ENCODE data around the gene SRMS.

The SRMS gene

GRCh38 chr20:63501818-63502670, 45.5 kb downstream of the SRMS start:
- DNase-seq (ENCODE audit: low spot score) = peak; percentile 88

GRCh38 chr20:63500902-63501817, 46.4 kb downstream of the SRMS start:
- peak; percentile 52 for DNase-seq (ENCODE audit: low spot score)

GRCh38 chr20:63500151-63500901, 47.2 kb downstream of the SRMS start:
- no peak for DNase-seq (ENCODE audit: low spot score)

- DNase-seq (ENCODE audit: low spot score) = peak; percentile 40
Measured at GRCh38 chr20:63499338-63499969, 48.1 kb downstream of the SRMS start.

GRCh38 chr20:63498960-63499337, 48.6 kb downstream of the SRMS start, which contains the start of gene EEF1A2:
Gene EEF1A2, minus strand, starts transcription at chr20:63499083. Its CDS starts 1,320 bp downstream, at chr20:63497763.
- peak; percentile 63 for DNase-seq (ENCODE audit: low spot score)

GRCh38 chr20:63497946-63498935, 49.3 kb downstream of the SRMS start:
- DNase-seq (ENCODE audit: low spot score) = no peak

- no peak for DNase-seq (ENCODE audit: low spot score)
Measured at GRCh38 chr20:63497138-63497945, 50.2 kb downstream of the SRMS start.

- no peak for DNase-seq (ENCODE audit: low spot score)
Measured at GRCh38 chr20:63496596-63497120, 50.9 kb downstream of the SRMS start.

GRCh38 chr20:63495741-63496595, 51.6 kb downstream of the SRMS start:
- peak; percentile 75 for DNase-seq (ENCODE audit: low spot score)

- DNase-seq (ENCODE audit: low spot score) = no peak
Measured at GRCh38 chr20:63495167-63495720, 52.3 kb downstream of the SRMS start.

- DNase-seq (ENCODE audit: low spot score) = no peak
Measured at GRCh38 chr20:63494420-63495166, 53.0 kb downstream of the SRMS start.

GRCh38 chr20:63494084-63494419, 53.5 kb downstream of the SRMS start:
- DNase-seq (ENCODE audit: low spot score) = no peak

GRCh38 chr20:63493563-63494020, 54.0 kb downstream of the SRMS start:
- no peak for DNase-seq (ENCODE audit: low spot score)

- DNase-seq (ENCODE audit: low spot score) = no peak
Measured at GRCh38 chr20:63492982-63493381, 54.6 kb downstream of the SRMS start.

GRCh38 chr20:63492518-63492917, 55.0 kb downstream of the SRMS start:
- DNase-seq (ENCODE audit: low spot score) = no peak

GRCh38 chr20:63491635-63492230, 55.8 kb downstream of the SRMS start:
- DNase-seq (ENCODE audit: low spot score) = no peak

GRCh38 chr20:63491078-63491477, 56.5 kb downstream of the SRMS start:
- DNase-seq (ENCODE audit: low spot score) = no peak
